Stomach (tissue), 9 donors: Measurements from ENCODE around the gene RDX. TPM values are rescaled to one million over a fixed set of nuclear protein-coding genes. Genes with fewer than 3 reads are reported as not detected.

Experiments
- DNase-seq, 2 donors: peaks; one replicate each; pipeline versions ENCODE4 v3.0.0 to v3.0.0-alpha.2; 2013 to 2019
- H3K27ac ChIP-seq, 5 donors: fragments of 200-600 bp in 4 of 5; sonication (generic) in 4 of 5; one replicate each; pipeline ENCODE4 v1.5.1; 2013 to 2019; ENCODE audit warnings: mild to moderate bottlenecking in 1 of 5, moderate library complexity in 1 of 5
- H3K27me3 ChIP-seq, 3 donors: fragments of 200-600 bp; sonication (generic); one replicate each; pipeline ENCODE4 v1.5.1; 2017 to 2019; ENCODE audit warnings: mixed run types in 1 of 3
- H3K36me3 ChIP-seq, 4 donors: fragments of 200-600 bp; sonication (generic); 1 replicate in 3 of 4; 2 replicates in 1 of 4; pipeline ENCODE4 v1.5.1; 2016 to 2019
- H3K4me1 ChIP-seq, 4 donors: fragments of 200-600 bp; sonication (generic); one replicate each; pipeline ENCODE4 v1.5.1; 2016 to 2019
- H3K4me3 ChIP-seq, 4 donors: fragments of 200-600 bp; sonication (generic) in 3 of 4; one replicate each; pipeline ENCODE4 v1.5.1; 2016 to 2019; ENCODE audit warnings: mild to moderate bottlenecking in 1 of 4
- H3K9me3 ChIP-seq, 4 donors: fragments of 200-600 bp; sonication (generic); one replicate each; pipeline ENCODE4 v1.5.1; 2016 to 2019
- CTCF ChIP-seq, 7 experiments: fragments of 450-650 bp in 4 of 7; fragments of 200-600 bp in 3 of 7; sonication (generic) in 3 of 7; IDR thresholded peaks; one replicate each; pipeline ENCODE4 v1.5.1; 2016 to 2019; ENCODE audit warnings: antibody characterized with exemption in 7 of 7, control low read depth in 2 of 7, mild to moderate bottlenecking in 1 of 7
- EP300 ChIP-seq: sonication (generic); formaldehyde crosslinking; IDR thresholded peaks from one replicate; pipeline ENCODE4 v1.6.1; 2017; ENCODE audit warnings: antibody characterized with exemption
- POLR2A ChIP-seq, 4 donors: fragments of 450-650 bp; IDR thresholded peaks; one replicate each; pipeline ENCODE4 v1.6.1; 2016; ENCODE audit warnings: antibody characterized with exemption in 4 of 4, control low read depth in 2 of 4, mild to moderate bottlenecking in 1 of 4, moderate library complexity in 1 of 4
- POLR2AphosphoS5 ChIP-seq, 3 donors: sonication (generic); formaldehyde crosslinking; IDR thresholded peaks; one replicate each; pipeline ENCODE4 v1.6.1; 2016; ENCODE audit warnings: antibody characterized with exemption in 3 of 3
- WGBS, 5 donors: extraction: QIAGEN DNeasy Blood & Tissue Kit in 3 of 5; methylation state at CpG; one replicate each; pipeline versions ENCODE4 v1.1.5 to v1.1.7; 2013 to 2018; 5-methylcytosine and 5-hydroxymethylcytosine counted together
- intact Hi-C: fragments of 100-400 bp; cut with DNase I; formaldehyde crosslinking; loops from one replicate; pipeline ENCODE4 v1.15.1; 2023; ENCODE audit warnings: low total_unique reads
- polyA plus RNA-seq, 3 donors: library from polyadenylated mRNA; stranded (reverse); fragments of 200-250 nt; gene quantifications; one replicate each; pipeline ENCODE4 v1.2.3, GENCODE V29; 2013
- total RNA-seq, 5 donors: library from RNA; depleted of rRNA; stranded (reverse); fragments of >200 nt; gene quantifications; one replicate each; pipeline versions ENCODE4 v1.1.0 to v1.2.3, GENCODE V29; 2014 to 2016
- donor health status: healthy with polysubstance abuse.
- donor health status: Bipolar disorder and iron deficiency.
- donor health status: healthy.

The RDX gene
- total and polyA plus RNA-seq, 8 donors, result 18.1 to 426 (median 55.4) TPM

GRCh38 chr11:110159476-110159875, 136.9 kb downstream of the RDX start:
- WGBS, 5 donors, result 85 to 100% (median 93%) methylated on average over 1 of the region's 1 CpG
- H3K27ac ChIP-seq, result no peak overlapping the region
- H3K4me1 ChIP-seq, result no peaks in the 10 kb centered on the region
- H3K4me3 ChIP-seq, result no peak overlapping the region
- intact Hi-C loops, result no loop called here
- H3K27me3 ChIP-seq, result no peaks in the 10 kb centered on the region
- no peak for TF ChIP-seq EP300
- TF ChIP-seq CTCF (IDR thresholded peaks at IDR 0.05), result no peak
- TF ChIP-seq POLR2AphosphoS5 (IDR thresholded peaks at IDR 0.05), result no peak
- no peak for TF ChIP-seq POLR2A (IDR thresholded peaks at IDR 0.05)
- DNase-seq, result no peak
- peaks cover 5 to 64% (median 58%) of the 10 kb centered on the region in 4 donors for H3K36me3 ChIP-seq
- no peaks in the 10 kb centered on the region for H3K9me3 ChIP-seq

GRCh38 chr11:110158317-110159200, 137.9 kb downstream of the RDX start:
- Histone ChIP-seq H3K27ac (no peak overlapping the region), H3K9me3 (no peaks in the 10 kb centered on the region), H3K4me1 (no peaks in the 10 kb centered on the region), H3K36me3 (peaks cover 0 to 59% (median 51%) of the 10 kb centered on the region in 4 donors), H3K27me3 (no peaks in the 10 kb centered on the region), H3K4me3 (no peak overlapping the region)
- intact Hi-C loops, result no loop called here
- TF ChIP-seq POLR2AphosphoS5 (IDR thresholded peaks at IDR 0.05), result no peak
- TF ChIP-seq EP300, result no peak
- TF ChIP-seq CTCF (IDR thresholded peaks at IDR 0.05), result no peak
- no peak for TF ChIP-seq POLR2A (IDR thresholded peaks at IDR 0.05)
- DNase-seq, result no peak
- 85 to 92% (median 87%) methylated on average over 9 of the region's 9 CpGs for WGBS, 5 donors

- no peak overlapping the region for H3K27ac ChIP-seq
- 76 to 95% (median 91%) methylated on average over 4 of the region's 4 CpGs for WGBS, 5 donors
- no peak for TF ChIP-seq CTCF (IDR thresholded peaks at IDR 0.05)
- no peak for TF ChIP-seq EP300
- no peak for TF ChIP-seq POLR2AphosphoS5 (IDR thresholded peaks at IDR 0.05)
- no peak for TF ChIP-seq POLR2A (IDR thresholded peaks at IDR 0.05)
- H3K36me3 ChIP-seq, result peaks cover 0 to 52% (median 38%) of the 10 kb centered on the region in 4 donors
- DNase-seq, result no peak
- H3K4me3 ChIP-seq, result no peak overlapping the region
- no peaks in the 10 kb centered on the region for H3K4me1 ChIP-seq
- no peaks in the 10 kb centered on the region for H3K27me3 ChIP-seq
- intact Hi-C loops, result no loop called here
- no peaks in the 10 kb centered on the region for H3K9me3 ChIP-seq
These were observed 139.9 kb downstream of the RDX start for GRCh38 chr11:110156503-110156902.

GRCh38 chr11:110153474-110153873, 142.9 kb downstream of the RDX start:
- intact Hi-C loops, result no loop called here
- Histone ChIP-seq H3K27me3 (no peaks in the 10 kb centered on the region), H3K9me3 (no peaks in the 10 kb centered on the region)

More at GRCh38 chr11:110153474-110153873, 142.9 kb downstream of the RDX start:
- no peak for TF ChIP-seq EP300
- TF ChIP-seq POLR2AphosphoS5 (IDR thresholded peaks at IDR 0.05), result no peak
- TF ChIP-seq CTCF (IDR thresholded peaks at IDR 0.05), result no peak
- no peak for TF ChIP-seq POLR2A (IDR thresholded peaks at IDR 0.05)
- Histone ChIP-seq H3K4me1 (peaks cover 0 to 9% (median 0%) of the 10 kb centered on the region in 4 donors), H3K27ac (no peak overlapping the region), H3K36me3 (peaks cover 0 to 22% (median 10%) of the 10 kb centered on the region in 4 donors), H3K4me3 (no peak overlapping the region)
- no peak for DNase-seq
